Epithelial cell of prostate (primary cell): ENCODE measurements around the gene PSORS1C1.
A peak's percentile ranks its signal among the peaks of the same experiment; 100 is the strongest.
"Not testable (repeated sequence)": the region's sequence is repeated elsewhere in the genome, so short reads cannot be mapped to it uniquely, and the experiment has no call there.

Experiments
- DNase-seq: peaks from one replicate; pipeline ENCODE4 v3.0.0-alpha.2; 2011; ENCODE audit warnings: low read depth, low spot score
- H3K27ac ChIP-seq: fragments of 450-650 bp; 2 replicates; pipeline ENCODE4 v1.5.1; 2017; ENCODE audit warnings: mild to moderate bottlenecking

PSORS1C1 gene

DNA sequence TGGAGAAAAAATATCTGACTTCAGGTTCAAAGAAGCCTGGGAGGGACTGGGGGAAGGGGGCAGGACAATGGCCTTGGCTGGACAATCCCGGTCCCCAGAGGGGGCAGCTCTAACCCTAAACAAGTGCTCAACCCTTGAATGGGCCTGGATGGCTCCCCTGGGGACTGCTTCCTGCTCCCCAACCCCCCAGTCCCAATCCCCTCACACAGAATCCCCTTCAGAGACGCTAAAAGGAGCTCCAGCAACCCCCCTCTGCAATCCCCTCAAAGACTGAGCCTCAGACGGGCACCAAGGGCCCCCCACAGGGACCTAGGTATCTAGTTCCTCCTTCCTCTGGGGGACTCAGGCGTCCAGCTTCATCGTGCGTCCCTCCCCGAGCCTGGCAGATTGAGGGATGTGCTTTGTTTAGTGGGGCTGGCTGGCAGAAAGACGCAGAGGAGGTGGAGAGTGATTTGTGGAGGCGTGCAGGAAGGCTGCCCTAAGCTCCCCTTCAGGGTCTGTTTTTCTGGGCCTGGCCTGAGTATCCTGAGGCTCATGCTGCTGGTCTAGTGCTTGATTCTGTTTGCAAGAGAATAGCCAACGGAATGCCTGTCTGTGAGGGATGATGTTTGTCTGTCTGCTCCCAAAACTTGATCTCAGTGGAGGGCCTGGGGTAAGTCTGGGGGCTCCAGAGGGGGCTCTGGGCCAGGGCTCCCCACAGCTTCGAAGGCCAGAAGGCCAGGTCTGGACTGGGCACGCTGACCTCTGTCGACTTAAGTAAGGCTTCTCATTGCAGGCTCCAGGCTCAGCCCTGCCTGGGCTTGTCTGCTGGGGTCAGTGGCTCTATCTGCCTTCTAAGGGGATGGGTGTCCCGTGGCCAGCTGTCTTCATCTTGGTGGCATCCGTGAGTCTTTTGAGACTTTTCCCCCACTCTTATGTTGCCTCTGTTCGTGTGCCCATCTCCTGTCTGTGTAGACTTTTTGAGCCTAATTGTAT is 57.6 kb downstream of the PSORS1C1 start:
- DNase-seq, result no peak
- no peak overlapping the region for H3K27ac ChIP-seq

GRCh38 chr6:31172973-31173384 is 58.4 kb downstream of the PSORS1C1 start:
- no peak overlapping the region for H3K27ac ChIP-seq
- DNase-seq, result no peak

DNA sequence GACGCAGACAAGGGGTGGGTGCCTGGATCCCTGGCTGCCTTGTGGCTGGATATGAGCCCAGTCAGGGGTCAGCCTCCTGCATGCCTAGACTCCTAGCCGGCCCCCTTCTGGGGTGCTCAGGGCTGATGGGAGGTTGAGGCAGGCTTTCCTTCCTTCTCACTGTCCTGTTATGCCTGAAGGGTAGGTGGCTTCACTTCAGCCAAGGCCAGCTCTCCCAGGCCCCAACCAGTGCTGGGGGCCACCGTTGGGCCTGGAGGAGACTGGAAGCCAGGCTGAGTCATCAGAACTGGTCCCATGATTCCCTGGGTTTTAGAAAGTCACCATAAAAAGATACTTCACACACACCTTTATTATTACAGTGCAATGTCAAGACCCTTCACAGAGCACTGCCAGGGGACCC is 58.8 kb downstream of the PSORS1C1 start:
- no peak for DNase-seq

GRCh38 chr6:31174378-31174777 is 59.8 kb downstream of the PSORS1C1 start:
- H3K27ac ChIP-seq, result no peak overlapping the region
- no peak for DNase-seq

More for the DNA sequence above, 58.8 kb downstream of the PSORS1C1 start:
- no peak overlapping the region for H3K27ac ChIP-seq

GRCh38 chr6:31175971-31176370 is 61.4 kb downstream of the PSORS1C1 start:
- no peak overlapping the region for H3K27ac ChIP-seq
- DNase-seq, result no peak

- DNase-seq, result no peak
- H3K27ac ChIP-seq, result peak overlapping the region; percentile 35
These were observed 63.8 kb downstream of the PSORS1C1 start for GRCh38 chr6:31178143-31179041.

DNA sequence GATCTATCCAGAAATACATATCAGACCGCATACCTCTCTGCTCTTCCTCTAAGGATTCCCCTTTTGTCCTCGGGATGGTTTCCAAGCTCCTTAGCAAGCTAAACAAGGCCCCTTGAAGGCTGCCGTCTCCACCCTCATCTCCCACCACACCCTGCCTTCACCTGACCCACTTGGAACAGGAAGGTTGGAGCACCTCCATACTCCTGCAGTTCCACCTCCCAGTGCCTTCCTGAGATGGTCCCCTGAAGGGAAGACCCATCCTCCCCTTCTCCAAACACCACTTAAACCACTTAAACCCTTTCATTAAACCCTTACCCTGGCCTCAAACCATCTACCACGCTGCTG is 64.4 kb downstream of the PSORS1C1 start:
- no peak for DNase-seq
- H3K27ac ChIP-seq, result peak overlapping the region; percentile 35

GRCh38 chr6:31179896-31180295 is 65.3 kb downstream of the PSORS1C1 start:
- DNase-seq, result no peak
- H3K27ac ChIP-seq, result no peak overlapping the region

DNA sequence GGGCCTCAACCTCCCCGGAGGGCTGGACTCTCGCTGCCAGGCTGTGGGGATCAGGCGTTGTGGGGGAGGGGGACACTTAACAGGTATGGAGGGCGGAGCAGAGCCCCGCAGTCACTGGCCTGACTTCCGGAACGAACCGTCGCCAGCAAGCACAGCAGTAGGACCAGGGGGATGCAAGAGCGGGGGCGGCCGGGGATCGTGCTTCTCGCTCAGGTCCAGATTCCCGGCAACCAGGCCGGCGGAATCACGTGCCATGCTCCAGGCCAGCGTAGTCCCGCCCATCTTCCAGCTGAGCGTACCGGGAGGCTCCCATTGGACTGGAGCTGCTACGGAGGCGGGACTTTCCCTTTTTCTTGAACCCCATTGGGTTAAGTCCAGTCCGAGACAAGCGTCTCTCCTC is 65.9 kb downstream of the PSORS1C1 start:
- H3K27ac ChIP-seq, result no peak overlapping the region
- DNase-seq, result no peak

DNA sequence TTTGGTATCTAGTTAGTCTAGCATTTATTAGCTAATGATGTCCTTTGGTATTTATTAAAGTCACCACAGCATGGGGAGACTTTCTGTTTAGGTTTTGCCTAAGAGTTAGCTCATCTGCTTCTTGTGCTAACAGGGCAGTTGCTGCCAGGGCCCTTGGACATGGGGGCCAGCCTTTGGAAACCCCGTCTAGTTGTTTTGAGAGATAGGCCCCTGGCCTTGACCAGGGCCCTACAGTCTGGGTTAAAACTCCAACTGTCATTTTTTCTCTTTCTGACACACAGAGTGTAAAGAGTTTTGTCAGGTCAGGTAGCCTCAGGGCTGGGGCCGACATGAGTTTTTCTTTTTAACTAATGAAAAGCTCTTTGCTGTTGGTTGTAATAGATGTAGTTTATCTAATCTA is 68.7 kb downstream of the PSORS1C1 start:
- not testable (repeated sequence) for DNase-seq, H3K27ac ChIP-seq

GRCh38 chr6:31183859-31184258 is 69.3 kb downstream of the PSORS1C1 start:
- not testable (repeated sequence) for H3K27ac ChIP-seq, DNase-seq

DNA sequence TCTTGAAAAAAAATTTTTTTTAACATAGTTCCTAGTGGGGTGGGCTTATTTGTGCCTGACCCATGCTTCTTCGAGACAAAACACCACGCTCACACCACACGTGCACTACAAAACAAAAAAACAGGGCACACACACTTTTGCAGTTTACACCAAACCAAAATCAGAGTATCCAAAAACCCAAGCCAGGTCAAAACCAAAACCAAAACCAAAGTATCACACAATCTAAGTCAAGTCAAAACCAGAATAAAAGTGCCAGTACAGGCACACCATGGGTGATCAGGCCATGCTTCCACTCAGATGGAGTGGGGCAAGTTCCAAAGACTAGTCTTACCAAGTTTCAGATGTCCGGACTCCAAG is 71.1 kb downstream of the PSORS1C1 start:
- peak overlapping the region; percentile 90 for H3K27ac ChIP-seq
- DNase-seq, result not testable (repeated sequence)

GRCh38 chr6:31186052-31186734 is 71.6 kb downstream of the PSORS1C1 start:
- no peak for DNase-seq
- peak overlapping the region; percentile 90 for H3K27ac ChIP-seq

- H3K27ac ChIP-seq, result no peak overlapping the region
- DNase-seq, result no peak
These were observed 73.2 kb downstream of the PSORS1C1 start for GRCh38 chr6:31187780-31188194.

GRCh38 chr6:31189223-31189622 is 74.6 kb downstream of the PSORS1C1 start:
- not testable (repeated sequence) for H3K27ac ChIP-seq, DNase-seq
